GM21381 (cell line): ENCODE data around the gene SPACA4.

Experiments
- ATAC-seq: cut with Tn5 transposase; IDR thresholded peaks from one replicate; pipeline ENCODE4 v1.9.1; 2021; ENCODE audit warnings: mild to moderate bottlenecking, moderate library complexity; ENCODE audit not compliant: unreplicated experiment

The SPACA4 gene

GRCh38 chr19:48646722-48647216 lies 40.2 kb downstream of the SPACA4 start:
- ATAC-seq, result no peak

- no peak for ATAC-seq
These were observed 41.6 kb downstream of the SPACA4 start for GRCh38 chr19:48648134-48648533.

GRCh38 chr19:48650974-48651682 lies 44.6 kb downstream of the SPACA4 start:
- no peak for ATAC-seq

GRCh38 chr19:48651683-48652048 lies 45.1 kb downstream of the SPACA4 start:
- no peak for ATAC-seq

- no peak for ATAC-seq
These were observed 47.9 kb downstream of the SPACA4 start for GRCh38 chr19:48654299-48655059.

GRCh38 chr19:48656840-48657474 lies 50.4 kb downstream of the SPACA4 start:
- no peak for ATAC-seq
